ENCODE results near the gene MT1H. TPM values are rescaled to one million over a fixed set of nuclear protein-coding genes. Genes with fewer than 3 reads are reported as not detected.

MT1H gene
- total RNA-seq, 3 donors from 2014 or later, result not detected

- Histone ChIP-seq H3K9me3 (no peaks in the 10 kb centered on the region), H3K4me3 (peak overlapping the region; percentile 75 to 88 (median 75)), H3K27ac (peak overlapping the region; percentile 81 to 85), H3K36me3 (no peaks in the 10 kb centered on the region), H3K4me1 (peaks cover 5 to 10% of the 10 kb centered on the region in 2 donors), H3K27me3 (no peaks in the 10 kb centered on the region)
- DNase-seq (ENCODE audit: low spot score in 2 of 2), result no peak
- intact Hi-C loops (cut with DNase I; ENCODE audit: low total_unique reads), result no loop called here
- TF ChIP-seq POLR2AphosphoS5 (IDR thresholded peaks at IDR 0.05) (peak in 1 of 3 donors; percentile 57), CTCF (IDR thresholded peaks at IDR 0.05) (no peak)
Measured at GRCh38 chr16:56683424-56684172, 14.0 kb downstream of the MT1H start.

GRCh38 chr16:56684256-56684925 lies 14.8 kb downstream of the MT1H start:
- intact Hi-C loops (cut with DNase I; ENCODE audit: low total_unique reads), result no loop called here
- peak overlapping the region; percentile 81 to 82 for H3K27ac ChIP-seq
- TF ChIP-seq POLR2A (IDR thresholded peaks at IDR 0.05), result no peak
- peak in 2 of 3 donors; percentile 14 to 44 for TF ChIP-seq POLR2AphosphoS5 (IDR thresholded peaks at IDR 0.05)
- peak in 1 of 2 donors; percentile 27 for DNase-seq (ENCODE audit: low spot score in 2 of 2)
- H3K27me3 ChIP-seq, result no peaks in the 10 kb centered on the region
- H3K36me3 ChIP-seq, result no peaks in the 10 kb centered on the region
- H3K9me3 ChIP-seq, result no peaks in the 10 kb centered on the region
- H3K4me1 ChIP-seq, result peaks cover 5 to 10% of the 10 kb centered on the region in 2 donors
- peak overlapping the region; percentile 75 to 88 (median 75) for H3K4me3 ChIP-seq

- DNase-seq (ENCODE audit: low spot score in 2 of 2), result peak in 1 of 2 donors; percentile 76
- TF ChIP-seq CTCF (IDR thresholded peaks at IDR 0.05), result no peak
- TF ChIP-seq POLR2AphosphoS5 (IDR thresholded peaks at IDR 0.05), result no peak
- no peak for TF ChIP-seq POLR2A (IDR thresholded peaks at IDR 0.05)
- intact Hi-C loops (cut with DNase I; ENCODE audit: low total_unique reads), result no loop called here
Measured at GRCh38 chr16:56684926-56685590, 15.4 kb downstream of the MT1H start.

GRCh38 chr16:56686758-56687157 lies 17.1 kb downstream of the MT1H start:
- no peaks in the 10 kb centered on the region for H3K27me3 ChIP-seq
- TF ChIP-seq POLR2AphosphoS5 (IDR thresholded peaks at IDR 0.05) (no peak), POLR2A (IDR thresholded peaks at IDR 0.05) (no peak), CTCF (IDR thresholded peaks at IDR 0.05) (no peak)
- no peaks in the 10 kb centered on the region for H3K9me3 ChIP-seq
- intact Hi-C loops (cut with DNase I; ENCODE audit: low total_unique reads), result no loop called here
- no peak overlapping the region for H3K4me3 ChIP-seq
- H3K36me3 ChIP-seq, result no peaks in the 10 kb centered on the region
- peak overlapping the region in 1 of 2 donors; percentile 81 for H3K27ac ChIP-seq
- no peak for DNase-seq (ENCODE audit: low spot score in 2 of 2)
- peaks cover 4 to 5% of the 10 kb centered on the region in 2 donors for H3K4me1 ChIP-seq

More at GRCh38 chr16:56684926-56685590, 15.4 kb downstream of the MT1H start:
- H3K27ac ChIP-seq, result peak overlapping the region; percentile 81 to 82
- no peaks in the 10 kb centered on the region for H3K9me3 ChIP-seq
- H3K4me3 ChIP-seq, result peak overlapping the region; percentile 75 to 88 (median 75)
- H3K4me1 ChIP-seq, result peaks cover 5 to 10% of the 10 kb centered on the region in 2 donors
- no peaks in the 10 kb centered on the region for H3K36me3 ChIP-seq
- no peaks in the 10 kb centered on the region for H3K27me3 ChIP-seq

GRCh38 chr16:56688762-56689161 lies 19.1 kb downstream of the MT1H start:
- TF ChIP-seq CTCF (IDR thresholded peaks at IDR 0.05), result no peak
- Histone ChIP-seq H3K27me3 (no peaks in the 10 kb centered on the region), H3K9me3 (no peaks in the 10 kb centered on the region), H3K27ac (no peak overlapping the region), H3K4me1 (peaks cover 0 to 5% of the 10 kb centered on the region in 2 donors), H3K36me3 (no peaks in the 10 kb centered on the region), H3K4me3 (no peak overlapping the region)
- intact Hi-C loops (cut with DNase I; ENCODE audit: low total_unique reads), result no loop called here
- DNase-seq (ENCODE audit: low spot score in 2 of 2), result no peak

Measured in breast epithelium (tissue), 4 donors.